ENCODE results near the gene BCAS1.

DNA sequence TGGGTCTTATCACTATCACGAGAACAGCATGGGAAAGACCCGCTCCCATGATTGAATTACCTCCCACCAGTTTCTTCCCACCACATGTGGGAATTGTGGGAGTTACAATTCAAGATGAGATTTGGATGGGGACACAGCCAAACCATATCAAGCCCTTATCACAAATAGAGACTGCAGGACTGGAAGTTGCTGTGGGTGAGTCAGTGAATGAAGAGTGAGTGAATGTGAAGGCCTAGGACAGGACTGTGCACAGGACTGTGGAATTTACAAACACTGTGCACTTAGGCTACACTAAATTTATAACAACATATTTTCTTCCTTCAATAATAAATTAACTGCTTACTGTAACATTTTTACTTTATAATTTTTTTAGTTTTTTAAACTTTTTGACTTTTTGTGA lies 30.2 kb upstream of the BCAS1 start:
- TF ChIP-seq, protein P1, sequence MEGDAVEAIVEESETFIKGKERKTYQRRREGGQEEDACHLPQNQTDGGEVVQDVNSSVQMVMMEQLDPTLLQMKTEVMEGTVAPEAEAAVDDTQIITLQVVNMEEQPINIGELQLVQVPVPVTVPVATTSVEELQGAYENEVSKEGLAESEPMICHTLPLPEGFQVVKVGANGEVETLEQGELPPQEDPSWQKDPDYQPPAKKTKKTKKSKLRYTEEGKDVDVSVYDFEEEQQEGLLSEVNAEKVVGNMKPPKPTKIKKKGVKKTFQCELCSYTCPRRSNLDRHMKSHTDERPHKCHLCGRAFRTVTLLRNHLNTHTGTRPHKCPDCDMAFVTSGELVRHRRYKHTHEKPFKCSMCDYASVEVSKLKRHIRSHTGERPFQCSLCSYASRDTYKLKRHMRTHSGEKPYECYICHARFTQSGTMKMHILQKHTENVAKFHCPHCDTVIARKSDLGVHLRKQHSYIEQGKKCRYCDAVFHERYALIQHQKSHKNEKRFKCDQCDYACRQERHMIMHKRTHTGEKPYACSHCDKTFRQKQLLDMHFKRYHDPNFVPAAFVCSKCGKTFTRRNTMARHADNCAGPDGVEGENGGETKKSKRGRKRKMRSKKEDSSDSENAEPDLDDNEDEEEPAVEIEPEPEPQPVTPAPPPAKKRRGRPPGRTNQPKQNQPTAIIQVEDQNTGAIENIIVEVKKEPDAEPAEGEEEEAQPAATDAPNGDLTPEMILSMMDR (conservative IDR thresholded peaks at IDR 0.05) = no peak
- no peak for TF ChIP-seq ZFX (IDR thresholded peaks at IDR 0.05)

Data from C4-2B (cell line).